Measurements from ENCODE around the gene CDKN2B-AS1.

The CDKN2B-AS1 gene

GRCh38 chr9:22117511-22118384 is 123.2 kb downstream of the CDKN2B-AS1 start:
- DNase-seq (ENCODE audit: low read depth in 2 of 2) = no peak

DNA sequence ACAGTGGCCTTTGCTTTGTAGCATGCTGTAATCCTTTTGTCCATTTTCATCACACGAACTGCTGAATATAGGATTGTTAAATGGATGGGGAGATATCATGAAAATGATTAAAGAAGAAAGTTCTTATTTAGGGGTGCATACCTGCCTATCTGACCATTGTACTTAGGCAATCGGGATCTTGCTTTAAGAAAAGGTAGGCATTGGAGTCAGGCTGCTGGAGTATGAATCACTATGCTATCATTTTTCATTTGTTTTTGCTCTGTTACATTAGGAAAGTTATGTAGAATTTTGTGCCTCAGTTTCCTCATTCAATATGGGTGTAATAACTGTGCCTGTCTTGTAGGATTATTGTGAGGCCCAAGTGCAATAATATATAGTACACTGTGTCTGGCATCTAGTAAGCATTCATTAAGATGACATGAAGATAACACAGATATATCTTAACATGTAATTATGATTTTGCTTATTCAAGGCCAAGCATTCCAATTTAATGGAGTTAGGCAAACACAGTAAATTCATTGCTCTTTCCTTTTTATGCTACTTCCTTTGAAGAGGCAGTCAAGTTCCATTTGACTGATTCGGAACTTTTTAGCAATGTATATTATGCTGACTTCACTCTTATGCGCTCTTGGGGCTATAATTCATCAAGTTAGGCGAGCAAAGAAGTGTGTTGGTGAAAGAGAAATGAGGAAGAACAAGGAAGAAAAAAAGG is 124.4 kb downstream of the CDKN2B-AS1 start:
- DNase-seq (ENCODE audit: low read depth in 2 of 2) = no peak

DNA sequence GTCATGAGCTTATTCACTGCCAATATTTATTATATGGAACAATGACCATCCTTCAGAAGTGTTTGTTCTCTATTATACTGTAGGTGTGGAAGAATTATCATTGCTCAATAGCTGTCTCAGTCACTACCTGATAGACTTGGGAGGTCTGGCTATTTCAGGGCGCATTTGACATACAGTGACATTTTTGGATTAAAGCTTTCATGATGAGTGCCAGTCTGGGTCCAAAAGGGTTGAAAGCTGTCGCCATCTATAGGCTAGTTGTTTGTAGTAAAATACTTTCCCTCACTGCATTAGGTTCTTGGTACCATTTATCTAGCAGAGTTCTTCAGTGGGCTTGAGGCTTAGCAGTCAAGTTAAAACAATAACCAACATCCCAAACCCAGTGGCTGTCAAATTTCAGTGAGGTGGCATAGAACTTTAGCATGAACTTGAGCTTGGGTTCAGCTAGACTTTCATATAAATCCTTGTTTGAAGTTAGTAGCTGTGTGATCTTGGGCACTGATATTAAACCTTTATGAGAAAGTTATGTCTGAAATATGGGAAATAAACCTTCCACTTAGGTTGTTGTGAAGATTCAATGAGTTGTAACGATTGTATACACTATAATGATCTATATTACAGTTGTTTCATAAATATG is 125.0 kb downstream of the CDKN2B-AS1 start:
- DNase-seq (ENCODE audit: low read depth in 2 of 2) = no peak

- no peak for DNase-seq (ENCODE audit: low read depth in 2 of 2)
These were observed 125.6 kb downstream of the CDKN2B-AS1 start for GRCh38 chr9:22120159-22120549.

DNA sequence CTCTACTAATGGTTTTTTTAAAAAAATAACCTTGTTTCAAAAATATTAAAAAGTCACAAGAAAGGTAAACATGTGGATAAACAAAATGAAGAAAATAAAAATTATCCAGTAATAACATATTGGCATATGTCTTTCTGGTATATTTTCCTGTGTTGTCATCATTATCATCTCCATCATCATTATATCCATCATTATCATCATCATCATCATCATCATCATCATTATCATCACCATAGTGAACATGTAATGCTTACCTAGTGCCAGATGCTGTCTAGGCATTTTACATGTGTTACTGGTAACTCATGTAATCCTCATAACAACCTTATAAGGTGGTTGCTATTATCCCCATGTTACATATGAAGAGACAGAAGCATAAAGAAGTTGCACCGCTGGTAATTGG is 126.0 kb downstream of the CDKN2B-AS1 start:
- DNase-seq (ENCODE audit: low read depth in 2 of 2) = no peak

- no peak for DNase-seq (ENCODE audit: low read depth in 2 of 2)
These were observed 129.8 kb downstream of the CDKN2B-AS1 start for GRCh38 chr9:22124263-22125011.

GRCh38 chr9:22129133-22129532 is 134.5 kb downstream of the CDKN2B-AS1 start:
- no peak for DNase-seq (ENCODE audit: low read depth in 2 of 2)

DNA sequence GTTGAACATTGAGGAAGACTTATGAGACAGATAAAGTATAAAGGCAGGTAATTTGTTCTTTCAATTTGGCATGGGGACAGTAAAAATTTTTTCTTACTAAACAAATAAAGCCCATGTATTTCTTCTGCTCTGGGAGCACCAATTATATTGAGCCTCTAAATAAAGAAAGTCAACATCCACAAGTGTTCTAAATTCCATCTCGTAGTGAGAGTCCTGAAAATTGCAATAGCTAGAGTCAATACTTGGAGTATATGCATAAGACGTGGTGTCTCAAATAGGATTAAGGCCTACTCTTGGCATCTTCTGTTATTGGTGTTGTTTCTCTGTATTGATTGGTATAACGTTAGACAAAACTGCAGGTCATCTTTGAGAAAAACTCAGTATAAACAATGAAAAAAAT is 135.0 kb downstream of the CDKN2B-AS1 start:
- no peak for DNase-seq (ENCODE audit: low read depth in 2 of 2)

- no peak for DNase-seq (ENCODE audit: low read depth in 2 of 2)
These were observed 137.2 kb downstream of the CDKN2B-AS1 start for GRCh38 chr9:22131817-22132216.

GRCh38 chr9:22134390-22134789 is 139.8 kb downstream of the CDKN2B-AS1 start:
- DNase-seq (ENCODE audit: low read depth in 2 of 2) = no peak

GRCh38 chr9:22136461-22137096 is 142.0 kb downstream of the CDKN2B-AS1 start:
- DNase-seq (ENCODE audit: low read depth in 2 of 2) = no peak

DNA sequence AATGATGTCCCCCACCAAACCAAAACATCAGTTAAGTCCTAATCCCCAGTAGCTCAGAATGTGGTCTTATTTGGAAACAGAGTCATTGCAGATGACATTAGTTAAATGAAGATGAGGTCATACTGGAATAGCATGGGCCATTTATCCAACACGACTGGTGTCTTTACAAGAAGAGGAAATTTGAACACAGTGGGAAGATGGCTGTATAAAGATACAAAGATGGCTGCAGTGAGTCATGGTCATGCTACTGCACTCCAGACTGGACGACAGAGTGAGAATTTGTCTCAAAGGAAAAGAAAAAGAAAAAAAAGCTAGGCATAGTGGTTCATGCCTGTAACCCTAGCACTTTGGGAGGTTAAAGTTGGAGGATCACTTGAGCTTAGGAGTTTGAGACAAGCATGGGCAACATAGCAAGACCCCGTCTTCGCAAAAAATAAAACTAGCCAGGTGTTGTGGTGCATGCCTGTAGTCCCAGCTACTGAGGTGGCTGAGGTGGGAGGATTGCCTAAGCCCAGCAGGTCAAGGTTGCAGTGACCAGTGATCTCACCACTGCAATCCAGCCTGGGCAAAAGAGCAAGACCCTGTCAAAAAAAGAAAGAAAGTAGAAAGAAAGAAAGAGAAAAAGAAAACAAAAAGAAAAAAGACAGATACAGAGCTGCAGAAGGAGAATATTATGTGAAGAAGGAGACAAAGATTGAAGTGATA is 144.5 kb downstream of the CDKN2B-AS1 start:
- no peak for DNase-seq (ENCODE audit: low read depth in 2 of 2)

DNA sequence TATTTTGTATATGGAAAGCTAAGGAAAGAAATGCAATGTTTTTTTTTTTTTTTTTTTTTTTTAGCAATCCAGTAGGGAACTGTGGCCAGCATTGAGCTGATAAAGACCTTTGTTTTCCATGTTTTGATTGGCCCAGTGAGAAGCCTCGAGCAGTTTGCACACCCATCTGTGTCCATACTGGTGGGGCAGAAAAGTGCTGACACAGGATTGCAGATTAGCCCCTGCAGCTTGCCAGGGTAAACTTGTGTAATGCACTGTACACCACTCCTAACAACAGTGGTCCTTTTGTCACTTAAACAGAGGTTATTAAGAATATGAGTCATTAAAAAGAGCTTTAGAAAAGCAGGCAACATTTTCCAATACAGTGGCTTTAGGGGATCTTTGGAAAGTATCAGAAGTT is 147.3 kb downstream of the CDKN2B-AS1 start:
- no peak for DNase-seq (ENCODE audit: low read depth in 2 of 2)

- DNase-seq (ENCODE audit: low read depth in 2 of 2) = no peak
These were observed 148.1 kb downstream of the CDKN2B-AS1 start for GRCh38 chr9:22142671-22143070.

DNA sequence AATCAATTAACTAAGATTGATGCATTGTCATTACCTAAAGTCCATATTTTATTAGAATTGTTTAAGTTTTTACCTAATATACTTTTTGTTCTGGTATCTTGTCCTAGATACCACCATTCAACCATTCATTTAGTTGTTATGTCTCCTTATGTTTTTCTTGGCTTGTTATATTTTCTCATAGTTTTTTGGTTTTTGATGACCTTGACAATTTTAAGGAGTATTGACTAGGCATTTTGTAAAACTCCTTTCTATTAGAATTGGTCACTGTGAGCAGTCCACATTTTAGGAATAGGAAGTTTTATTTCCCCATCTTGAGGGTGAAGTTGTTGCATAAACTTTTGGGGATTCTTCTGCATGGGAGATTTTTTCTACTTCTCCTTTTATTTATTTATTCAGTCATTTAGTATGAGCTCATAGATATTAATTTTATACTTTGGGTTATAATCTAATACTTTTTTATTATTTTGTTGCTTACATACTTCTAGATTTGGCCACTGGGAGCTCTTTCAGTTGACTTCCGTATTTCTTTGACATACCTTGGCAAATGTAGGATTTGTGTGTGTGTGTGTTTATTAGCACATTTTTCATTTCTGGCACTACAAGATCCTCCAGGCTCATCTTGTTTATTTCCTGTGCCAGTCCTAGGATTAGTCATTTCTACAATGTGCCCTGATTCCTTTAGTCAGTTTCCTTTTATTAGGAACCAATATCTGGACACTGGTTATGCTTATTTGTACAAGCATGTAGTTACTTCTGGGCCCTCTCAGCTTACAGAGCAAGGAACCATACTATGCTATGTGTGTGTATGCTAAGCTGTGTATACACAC is 149.4 kb downstream of the CDKN2B-AS1 start:
- no peak for DNase-seq (ENCODE audit: low read depth in 2 of 2)

DNA sequence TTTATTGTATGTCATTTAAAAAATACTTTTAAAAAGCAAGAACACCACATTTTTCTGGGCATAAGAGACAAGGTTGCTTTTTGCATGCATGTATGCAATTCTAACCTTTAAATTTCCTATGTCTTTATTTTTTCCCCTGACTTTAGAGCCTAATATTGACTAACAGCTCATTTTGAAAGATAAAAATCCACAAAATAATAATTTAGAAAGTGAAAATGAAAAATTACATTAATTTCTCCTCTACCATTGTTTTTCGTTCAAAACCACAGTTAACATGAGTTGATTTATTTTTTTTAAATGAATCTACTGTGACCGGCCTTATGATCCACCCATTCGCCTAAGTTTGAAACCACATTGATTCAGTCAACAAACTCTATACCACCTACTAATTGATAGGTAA is 152.0 kb downstream of the CDKN2B-AS1 start:
- no peak for DNase-seq (ENCODE audit: low read depth in 2 of 2)

- no peak for DNase-seq (ENCODE audit: low read depth in 2 of 2)
These were observed 153.4 kb downstream of the CDKN2B-AS1 start for GRCh38 chr9:22147813-22148527.

GRCh38 chr9:22148528-22148875 is 153.9 kb downstream of the CDKN2B-AS1 start:
- DNase-seq (ENCODE audit: low read depth in 2 of 2) = no peak

GRCh38 chr9:22148876-22149637 is 154.5 kb downstream of the CDKN2B-AS1 start:
- no peak for DNase-seq (ENCODE audit: low read depth in 2 of 2)

Data from stimulated activated CD4-positive, alpha-beta T cell treated with anti-CD3 and anti-CD28 coated beads, Interleukin-15, amount 100 ng/mL, for 48 hours (primary cell).